Spleen (tissue), 11 donors: ENCODE measurements around the gene CBL. TPM values are rescaled to one million over a fixed set of nuclear protein-coding genes. Genes with fewer than 3 reads are reported as not detected.
A peak's percentile ranks its signal among the peaks of the same experiment; 100 is the strongest.

ENCODE experiments used
- DNase-seq: peaks from one replicate; pipeline ENCODE4 v3.0.0-alpha.2; 2020
- H3K27ac ChIP-seq, 8 donors: fragments of 200-600 bp; sonication (generic) in 7 of 8; 1 replicate in 4 of 8; 2 replicates in 4 of 8; pipeline versions ENCODE4 v1.5.0 to v1.8.0; 2016 to 2021; ENCODE audit warnings: inconsistent platforms in 4 of 8, mild to moderate bottlenecking in 4 of 8, moderate library complexity in 1 of 8
- H3K27me3 ChIP-seq, 7 donors: fragments of 200-600 bp; sonication (generic) in 6 of 7; replicated peaks in 1 of 7; 1 replicate in 4 of 7; 2 replicates in 3 of 7; pipeline versions ENCODE4 v1.5.0 to v1.8.0; 2016 to 2021; ENCODE audit warnings: inconsistent platforms in 3 of 7, mild to moderate bottlenecking in 1 of 7
- H3K36me3 ChIP-seq, 6 donors: fragments of 200-600 bp; sonication (generic) in 5 of 6; 1 replicate in 4 of 6; 2 replicates in 2 of 6; pipeline versions ENCODE4 v1.5.0 to v1.8.0; 2016 to 2021; ENCODE audit warnings: inconsistent platforms in 2 of 6
- H3K4me1 ChIP-seq, 6 donors: fragments of 200-600 bp; sonication (generic) in 5 of 6; 1 replicate in 3 of 6; 2 replicates in 3 of 6; pipeline versions ENCODE4 v1.5.0 to v1.8.0; 2016 to 2021; ENCODE audit warnings: inconsistent platforms in 3 of 6
- H3K4me3 ChIP-seq, 8 donors: fragments of 200-600 bp; sonication (generic) in 7 of 8; 1 replicate in 4 of 8; 2 replicates in 4 of 8; pipeline versions ENCODE4 v1.5.0 to v1.8.0; 2016 to 2021; ENCODE audit warnings: inconsistent platforms in 4 of 8, mild to moderate bottlenecking in 4 of 8, moderate library complexity in 2 of 8
- H3K9me3 ChIP-seq, 8 donors: fragments of 200-600 bp; sonication (generic) in 7 of 8; 1 replicate in 4 of 8; 2 replicates in 4 of 8; pipeline versions ENCODE4 v1.5.0 to v1.8.0; 2016 to 2021; ENCODE audit warnings: inconsistent platforms in 4 of 8
- POLR2A ChIP-seq, 3 donors: fragments of 450-650 bp; IDR thresholded peaks; one replicate each; pipeline ENCODE4 v1.5.1; 2017; ENCODE audit warnings: antibody characterized with exemption in 3 of 3, mild to moderate bottlenecking in 1 of 3
- POLR2AphosphoS5 ChIP-seq, 3 donors: sonication (generic); formaldehyde crosslinking; IDR thresholded peaks; one replicate each; pipeline ENCODE4 v1.5.1; 2017; ENCODE audit warnings: antibody characterized with exemption in 3 of 3
- WGBS, 5 donors: extraction: QIAGEN DNeasy Blood & Tissue Kit in 3 of 5; methylation state at CpG; one replicate each; pipeline versions ENCODE4 v1.1.5 to v1.1.7; 2013 to 2018; 5-methylcytosine and 5-hydroxymethylcytosine counted together
- intact Hi-C: fragments of 100-400 bp; cut with DNase I; formaldehyde crosslinking; loops from one replicate; pipeline ENCODE4 v1.15.0; 2023; ENCODE audit warnings: low total_unique reads
- polyA plus RNA-seq, 3 donors: library from polyadenylated mRNA; stranded (reverse); fragments of 200-250 nt; gene quantifications; one replicate each; pipeline ENCODE4 v1.2.1, GENCODE V29; 2013
- total RNA-seq, 7 donors: library from RNA; depleted of rRNA in 3 of 7; stranded (reverse); fragments of >200 nt in 3 of 7; fragmentation: NEBNext Ultra II Directional in 4 of 7; extraction: Animal tissue kit (Norgen Biotek cat#: 25700) in 4 of 7; gene quantifications; one replicate each; pipeline versions ENCODE4 v1.1.0 to v1.2.1, GENCODE V29; 2016 to 2021
- TF ChIP-seq, protein P1 (sequence below), 11 experiments: fragments of 200-600 bp in 7 of 11; fragments of 450-650 bp in 4 of 11; sonication (generic) in 4 of 11; IDR thresholded peaks in 8 of 11; conservative IDR thresholded peaks in 3 of 11; 1 replicate in 7 of 11; 2 replicates in 4 of 11; pipeline versions ENCODE4 v1.4.0 to v1.8.0; 2016 to 2021; ENCODE audit warnings: antibody characterized with exemption in 11 of 11, inconsistent platforms in 4 of 11, mild to moderate bottlenecking in 1 of 11
- donor health status: healthy with polysubstance abuse.
- donor health status: DM: no; HTN: no; CAD: no; lungs with moderate emphysema.
- donor health status: DM: no; HTN: no; CAD: no.
- donor health status: Bipolar disorder and iron deficiency.
- donor health status: healthy.
- donor health status: DM: no; HTN: no; CAD: no.
- donor health status: DM: yes; HTN: yes; CAD: no.

CBL gene
- total and polyA plus RNA-seq, 10 donors = 9.4 to 56.3 (median 45.8) TPM

DNA sequence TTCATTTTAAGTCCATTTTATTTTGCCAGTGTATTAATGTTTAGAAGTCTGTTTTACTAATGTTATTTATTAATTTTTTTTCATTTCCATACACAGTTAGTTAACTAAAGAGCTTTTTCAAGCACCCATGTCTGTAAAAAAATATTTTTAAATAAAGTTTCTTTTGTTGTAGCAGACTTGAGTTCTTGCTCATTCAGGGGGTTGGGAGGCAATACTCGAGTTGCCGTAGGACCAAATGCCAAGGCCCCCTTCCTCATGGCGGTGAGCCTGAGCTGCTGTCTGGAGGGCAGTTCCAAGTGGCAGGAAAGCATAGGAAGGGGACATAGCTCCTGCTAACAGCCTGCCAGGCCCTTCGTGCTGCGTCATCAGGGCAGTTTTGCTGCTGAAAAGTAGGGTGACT, 101.8 kb downstream of the CBL start:
- no peak for TF ChIP-seq POLR2A (IDR thresholded peaks at IDR 0.05)
- TF ChIP-seq, protein P1, sequence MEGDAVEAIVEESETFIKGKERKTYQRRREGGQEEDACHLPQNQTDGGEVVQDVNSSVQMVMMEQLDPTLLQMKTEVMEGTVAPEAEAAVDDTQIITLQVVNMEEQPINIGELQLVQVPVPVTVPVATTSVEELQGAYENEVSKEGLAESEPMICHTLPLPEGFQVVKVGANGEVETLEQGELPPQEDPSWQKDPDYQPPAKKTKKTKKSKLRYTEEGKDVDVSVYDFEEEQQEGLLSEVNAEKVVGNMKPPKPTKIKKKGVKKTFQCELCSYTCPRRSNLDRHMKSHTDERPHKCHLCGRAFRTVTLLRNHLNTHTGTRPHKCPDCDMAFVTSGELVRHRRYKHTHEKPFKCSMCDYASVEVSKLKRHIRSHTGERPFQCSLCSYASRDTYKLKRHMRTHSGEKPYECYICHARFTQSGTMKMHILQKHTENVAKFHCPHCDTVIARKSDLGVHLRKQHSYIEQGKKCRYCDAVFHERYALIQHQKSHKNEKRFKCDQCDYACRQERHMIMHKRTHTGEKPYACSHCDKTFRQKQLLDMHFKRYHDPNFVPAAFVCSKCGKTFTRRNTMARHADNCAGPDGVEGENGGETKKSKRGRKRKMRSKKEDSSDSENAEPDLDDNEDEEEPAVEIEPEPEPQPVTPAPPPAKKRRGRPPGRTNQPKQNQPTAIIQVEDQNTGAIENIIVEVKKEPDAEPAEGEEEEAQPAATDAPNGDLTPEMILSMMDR (IDR thresholded peaks at IDR 0.05 in 8 of 11, conservative IDR thresholded peaks at IDR 0.05 in 3 of 11) = no peak
- DNase-seq = no peak
- intact Hi-C loops = no loop called here
- H3K4me3 ChIP-seq = no peak overlapping the region
- H3K27ac ChIP-seq = no peak overlapping the region
- H3K4me1 ChIP-seq = peaks cover 0 to 26% (median 7%) of the 10 kb centered on the region in 6 donors
- peaks cover 4 to 100% (median 37%) of the 10 kb centered on the region in 6 donors for H3K36me3 ChIP-seq
- H3K9me3 ChIP-seq = no peaks in the 10 kb centered on the region
- H3K27me3 ChIP-seq = no peaks in the 10 kb centered on the region
- WGBS, 5 donors = 81 to 87% (median 85%) methylated on average over 5 of the region's 5 CpGs

DNA sequence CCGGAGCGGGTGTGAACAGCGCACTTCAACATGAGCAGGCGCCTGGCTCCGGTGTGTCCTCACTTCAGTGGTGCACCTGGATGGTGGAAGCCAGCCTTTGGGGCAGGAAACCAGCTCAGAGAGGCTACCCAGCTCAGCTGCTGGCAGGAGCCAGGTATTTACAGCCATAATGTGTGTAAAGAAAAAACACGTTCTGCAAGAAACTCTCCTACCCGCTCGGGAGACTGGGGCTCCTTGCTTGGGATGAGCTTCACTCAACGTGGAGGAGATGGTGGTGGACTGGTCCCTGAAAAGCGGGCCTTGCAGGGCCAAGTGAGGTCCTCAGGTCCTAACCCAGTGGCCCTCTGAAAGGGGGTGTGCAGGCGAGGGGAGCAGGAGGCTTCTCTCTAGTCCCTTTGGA, 103.3 kb downstream of the CBL start:
- 92 to 96% (median 94%) methylated on average over 11 of the region's 11 CpGs for WGBS, 5 donors
- TF ChIP-seq, protein P1 (IDR thresholded peaks at IDR 0.05 in 8 of 11, conservative IDR thresholded peaks at IDR 0.05 in 3 of 11) = no peak
- peak in 1 of 3 donors; percentile 33 for TF ChIP-seq POLR2AphosphoS5 (IDR thresholded peaks at IDR 0.05)
- H3K4me1 ChIP-seq = peaks cover 0 to 26% (median 8%) of the 10 kb centered on the region in 6 donors

DNA sequence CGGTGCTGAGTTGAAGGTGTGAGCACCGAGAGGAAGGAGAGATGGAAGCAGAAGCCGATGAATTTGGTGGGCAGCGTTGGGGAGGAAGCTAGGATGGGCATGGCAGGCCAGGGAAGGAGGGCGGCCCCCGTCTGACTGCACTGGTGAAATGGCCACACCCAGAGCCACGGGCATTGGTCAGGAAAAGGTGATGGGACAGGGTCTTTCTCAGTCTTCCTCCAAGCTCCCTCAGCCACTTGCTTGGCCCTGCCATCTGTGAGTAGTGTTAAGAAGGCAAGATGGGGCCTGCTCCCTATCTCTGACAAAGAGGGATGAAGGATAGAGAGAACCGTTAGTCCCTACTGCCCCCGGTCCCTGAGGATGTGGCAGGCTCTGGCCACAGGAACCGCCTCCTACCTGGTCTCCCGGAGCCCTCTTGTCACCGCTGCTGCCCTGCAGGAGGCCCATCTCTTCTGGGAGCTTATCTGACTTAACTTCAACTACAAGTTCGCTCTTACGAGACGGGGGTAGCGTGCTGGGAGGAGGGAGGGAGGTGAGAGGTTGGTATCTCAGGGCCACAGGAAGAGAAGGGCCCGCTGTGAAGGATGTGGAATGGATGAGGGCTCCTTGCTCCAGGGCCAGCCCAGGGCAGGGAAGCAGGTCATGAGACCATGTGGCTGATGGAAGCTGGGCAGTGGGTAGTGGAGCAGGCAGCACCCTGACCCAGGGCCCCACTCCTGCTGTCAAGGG, 104.0 kb downstream of the CBL start:
- Histone ChIP-seq H3K27ac (peak overlapping the region in 2 of 8 donors; percentile 33 to 38), H3K9me3 (no peaks in the 10 kb centered on the region), H3K4me3 (no peak overlapping the region), H3K4me1 (peaks cover 0 to 33% (median 14%) of the 10 kb centered on the region in 6 donors), H3K27me3 (peaks cover 0 to 13% (median 5%) of the 10 kb centered on the region in 7 donors), H3K36me3 (peaks cover 0 to 98% (median 17%) of the 10 kb centered on the region in 6 donors)
- no peak for DNase-seq
- TF ChIP-seq POLR2A (IDR thresholded peaks at IDR 0.05) = no peak
- peak in 1 of 3 donors; percentile 11 for TF ChIP-seq POLR2AphosphoS5 (IDR thresholded peaks at IDR 0.05)
- TF ChIP-seq, protein P1 (IDR thresholded peaks at IDR 0.05 in 8 of 11, conservative IDR thresholded peaks at IDR 0.05 in 3 of 11) = no peak
- 80 to 83% (median 82%) methylated on average over 15 to 17 of the region's 17 CpGs for WGBS, 5 donors
- intact Hi-C loops = no loop called here

More for the DNA sequence above, 103.3 kb downstream of the CBL start:
- Histone ChIP-seq H3K9me3 (no peaks in the 10 kb centered on the region), H3K27me3 (peaks cover 0 to 6% (median 0%) of the 10 kb centered on the region in 7 donors), H3K27ac (no peak overlapping the region), H3K4me3 (no peak overlapping the region), H3K36me3 (peaks cover 0 to 98% (median 23%) of the 10 kb centered on the region in 6 donors)
- no peak for DNase-seq
- intact Hi-C loops = no loop called here

DNA sequence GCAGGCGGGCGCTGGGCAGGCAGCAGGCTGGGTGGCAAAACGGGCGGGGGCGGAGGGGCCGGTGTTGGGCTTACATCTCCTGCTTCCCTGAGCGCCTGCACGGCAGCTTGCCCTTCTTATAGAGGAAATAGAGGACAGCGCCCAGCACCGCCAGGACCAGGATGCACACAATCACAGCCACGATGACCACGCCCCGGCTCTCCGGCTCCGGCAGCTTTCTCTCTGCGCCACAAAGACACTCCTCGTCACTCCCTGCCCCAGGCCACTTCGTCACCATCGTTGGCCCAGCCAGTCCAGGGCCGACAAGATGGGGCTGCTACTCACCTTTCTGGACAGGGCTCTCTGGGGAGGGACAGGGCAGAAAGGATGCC, 104.5 kb downstream of the CBL start:
- TF ChIP-seq, protein P1 (IDR thresholded peaks at IDR 0.05 in 8 of 11, conservative IDR thresholded peaks at IDR 0.05 in 3 of 11) = no peak
- TF ChIP-seq POLR2A (IDR thresholded peaks at IDR 0.05) (no peak), POLR2AphosphoS5 (IDR thresholded peaks at IDR 0.05) (no peak)
- Histone ChIP-seq H3K9me3 (no peaks in the 10 kb centered on the region), H3K4me3 (no peak overlapping the region), H3K27ac (peak overlapping the region in 3 of 8 donors; percentile 15 to 38 (median 33)), H3K36me3 (peaks cover 0 to 93% (median 17%) of the 10 kb centered on the region in 6 donors), H3K27me3 (peaks cover 0 to 18% (median 9%) of the 10 kb centered on the region in 7 donors), H3K4me1 (peaks cover 0 to 39% (median 19%) of the 10 kb centered on the region in 6 donors)
- intact Hi-C loops = no loop called here
- DNase-seq = peak; percentile 76
- WGBS, 5 donors = 67 to 89% (median 74%) methylated on average over 8 to 20 of the region's 20 CpGs
